ENCODE data around the gene METTL24.

DNA sequence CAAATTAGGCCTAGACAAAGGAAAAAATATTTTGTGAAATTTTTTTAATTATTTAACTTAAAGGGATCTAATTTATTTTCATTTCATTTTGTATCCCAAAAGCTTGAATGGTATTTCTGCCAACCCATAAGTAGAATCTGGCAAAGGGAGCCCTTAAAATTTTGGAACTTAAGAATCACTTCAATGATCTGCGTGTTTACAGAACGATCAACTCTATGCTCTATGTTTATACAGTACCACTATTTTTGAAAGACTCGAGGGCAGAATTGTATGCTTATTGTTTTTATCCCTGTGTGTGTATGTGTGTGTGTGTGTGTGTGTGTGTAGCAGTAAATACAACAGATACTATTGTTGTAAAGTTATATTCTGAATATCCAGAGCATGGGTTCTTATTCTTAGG is 39.2 kb downstream of the METTL24 start:
- TF ChIP-seq, protein P1, sequence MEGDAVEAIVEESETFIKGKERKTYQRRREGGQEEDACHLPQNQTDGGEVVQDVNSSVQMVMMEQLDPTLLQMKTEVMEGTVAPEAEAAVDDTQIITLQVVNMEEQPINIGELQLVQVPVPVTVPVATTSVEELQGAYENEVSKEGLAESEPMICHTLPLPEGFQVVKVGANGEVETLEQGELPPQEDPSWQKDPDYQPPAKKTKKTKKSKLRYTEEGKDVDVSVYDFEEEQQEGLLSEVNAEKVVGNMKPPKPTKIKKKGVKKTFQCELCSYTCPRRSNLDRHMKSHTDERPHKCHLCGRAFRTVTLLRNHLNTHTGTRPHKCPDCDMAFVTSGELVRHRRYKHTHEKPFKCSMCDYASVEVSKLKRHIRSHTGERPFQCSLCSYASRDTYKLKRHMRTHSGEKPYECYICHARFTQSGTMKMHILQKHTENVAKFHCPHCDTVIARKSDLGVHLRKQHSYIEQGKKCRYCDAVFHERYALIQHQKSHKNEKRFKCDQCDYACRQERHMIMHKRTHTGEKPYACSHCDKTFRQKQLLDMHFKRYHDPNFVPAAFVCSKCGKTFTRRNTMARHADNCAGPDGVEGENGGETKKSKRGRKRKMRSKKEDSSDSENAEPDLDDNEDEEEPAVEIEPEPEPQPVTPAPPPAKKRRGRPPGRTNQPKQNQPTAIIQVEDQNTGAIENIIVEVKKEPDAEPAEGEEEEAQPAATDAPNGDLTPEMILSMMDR (IDR thresholded peaks at IDR 0.05) = no peak
- TF ChIP-seq ZFX (IDR thresholded peaks at IDR 0.05; ENCODE audit: borderline replicate concordance) = no peak
